ENCODE measurements around the gene CFAP46.
"Not testable (repeated sequence)": the region's sequence is repeated elsewhere in the genome, so short reads cannot be mapped to it uniquely, and the experiment has no call there.

The CFAP46 gene

DNA sequence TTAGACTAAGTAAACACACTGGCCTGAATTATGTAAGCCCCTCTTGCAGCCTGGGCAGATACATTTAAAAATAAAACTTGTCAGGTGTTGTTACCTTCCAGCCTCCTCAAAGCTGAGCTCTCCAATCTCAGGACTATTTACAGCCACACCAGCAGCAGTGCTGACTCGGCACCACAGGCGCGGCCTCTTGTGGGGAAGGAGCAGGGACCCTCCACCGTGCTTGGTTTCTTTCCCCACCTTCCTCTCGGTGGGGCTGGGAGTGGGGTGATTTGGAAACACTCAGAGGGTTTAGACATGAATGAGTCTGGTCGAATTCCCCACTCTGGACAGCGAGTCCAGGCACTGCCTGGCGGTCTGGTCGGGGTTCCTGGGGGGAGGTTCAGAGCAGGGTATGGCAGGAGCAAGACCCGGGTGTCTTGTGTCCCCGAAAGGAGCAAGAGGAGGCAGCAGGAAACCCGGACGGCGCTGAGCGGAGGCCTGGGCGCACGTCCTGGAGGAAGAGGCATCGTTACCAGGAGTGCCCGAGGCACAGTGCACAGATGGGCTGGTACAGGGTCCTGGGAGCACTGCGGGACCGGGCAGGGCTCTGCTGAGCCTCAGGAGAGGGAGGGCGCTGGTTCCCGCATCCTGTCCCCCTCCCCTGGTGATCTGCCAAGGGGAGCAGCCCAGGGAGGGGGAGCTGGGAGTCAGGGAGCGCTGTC is 29.2 kb upstream of the CFAP46 start:
- ChIA-PET POLR2A (no interaction called here), CTCF (no interaction called here)
- no peak for DNase-seq (ENCODE audit: extremely low spot score)
- no peak for TF ChIP-seq FOXK2 (IDR thresholded peaks at IDR 0.05)
- TF ChIP-seq ZNF384 (IDR thresholded peaks at IDR 0.05), result no peak
- TF ChIP-seq CTBP1 (IDR thresholded peaks at IDR 0.05; ENCODE audit: borderline replicate concordance), result no peak
- no peak for TF ChIP-seq HDGF (IDR thresholded peaks at IDR 0.05; ENCODE audit: borderline replicate concordance)
- no peak for TF ChIP-seq FOXM1 (IDR thresholded peaks at IDR 0.05; ENCODE audit: borderline replicate concordance)
- no peak for TF ChIP-seq ARNT (IDR thresholded peaks at IDR 0.05)
- TF ChIP-seq, protein P1, sequence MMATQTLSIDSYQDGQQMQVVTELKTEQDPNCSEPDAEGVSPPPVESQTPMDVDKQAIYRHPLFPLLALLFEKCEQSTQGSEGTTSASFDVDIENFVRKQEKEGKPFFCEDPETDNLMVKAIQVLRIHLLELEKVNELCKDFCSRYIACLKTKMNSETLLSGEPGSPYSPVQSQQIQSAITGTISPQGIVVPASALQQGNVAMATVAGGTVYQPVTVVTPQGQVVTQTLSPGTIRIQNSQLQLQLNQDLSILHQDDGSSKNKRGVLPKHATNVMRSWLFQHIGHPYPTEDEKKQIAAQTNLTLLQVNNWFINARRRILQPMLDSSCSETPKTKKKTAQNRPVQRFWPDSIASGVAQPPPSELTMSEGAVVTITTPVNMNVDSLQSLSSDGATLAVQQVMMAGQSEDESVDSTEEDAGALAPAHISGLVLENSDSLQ (IDR thresholded peaks at IDR 0.05), result no peak
- TF ChIP-seq LEF1 (IDR thresholded peaks at IDR 0.05; ENCODE audit: borderline replicate concordance), result no peak
- no peak for TF ChIP-seq BHLHE40 (IDR thresholded peaks at IDR 0.05; ENCODE audit: borderline replicate concordance)
- no peak for TF ChIP-seq SUZ12 (IDR thresholded peaks at IDR 0.05)
- TF ChIP-seq FOXA1 (IDR thresholded peaks at IDR 0.05), result no peak
- TF ChIP-seq ELF4 (IDR thresholded peaks at IDR 0.05), result no peak
- TF ChIP-seq TARDBP (IDR thresholded peaks at IDR 0.05), result no peak
- TF ChIP-seq L3MBTL2 (conservative IDR thresholded peaks at IDR 0.05), result no peak

GRCh38 chr10:132970641-132971438 is 28.5 kb upstream of the CFAP46 start:
- ChIA-PET CTCF (no interaction called here), POLR2A (no interaction called here)
- no peak for DNase-seq (ENCODE audit: extremely low spot score)
- TF ChIP-seq CTBP1 (IDR thresholded peaks at IDR 0.05; ENCODE audit: borderline replicate concordance), result no peak
- no peak for TF ChIP-seq L3MBTL2 (conservative IDR thresholded peaks at IDR 0.05)
- TF ChIP-seq FOXM1 (IDR thresholded peaks at IDR 0.05; ENCODE audit: borderline replicate concordance), result no peak
- no peak for TF ChIP-seq HDGF (IDR thresholded peaks at IDR 0.05; ENCODE audit: borderline replicate concordance)
- TF ChIP-seq ELF4 (IDR thresholded peaks at IDR 0.05), result no peak
- TF ChIP-seq, protein P1 (IDR thresholded peaks at IDR 0.05), result no peak
- no peak for TF ChIP-seq ZNF384 (IDR thresholded peaks at IDR 0.05)
- no peak for TF ChIP-seq LEF1 (IDR thresholded peaks at IDR 0.05; ENCODE audit: borderline replicate concordance)
- no peak for TF ChIP-seq SUZ12 (IDR thresholded peaks at IDR 0.05)
- no peak for TF ChIP-seq BHLHE40 (IDR thresholded peaks at IDR 0.05; ENCODE audit: borderline replicate concordance)
- TF ChIP-seq TARDBP (IDR thresholded peaks at IDR 0.05), result no peak
- TF ChIP-seq FOXK2 (IDR thresholded peaks at IDR 0.05), result no peak
- no peak for TF ChIP-seq FOXA1 (IDR thresholded peaks at IDR 0.05)
- no peak for TF ChIP-seq SP1 (IDR thresholded peaks at IDR 0.05)

DNA sequence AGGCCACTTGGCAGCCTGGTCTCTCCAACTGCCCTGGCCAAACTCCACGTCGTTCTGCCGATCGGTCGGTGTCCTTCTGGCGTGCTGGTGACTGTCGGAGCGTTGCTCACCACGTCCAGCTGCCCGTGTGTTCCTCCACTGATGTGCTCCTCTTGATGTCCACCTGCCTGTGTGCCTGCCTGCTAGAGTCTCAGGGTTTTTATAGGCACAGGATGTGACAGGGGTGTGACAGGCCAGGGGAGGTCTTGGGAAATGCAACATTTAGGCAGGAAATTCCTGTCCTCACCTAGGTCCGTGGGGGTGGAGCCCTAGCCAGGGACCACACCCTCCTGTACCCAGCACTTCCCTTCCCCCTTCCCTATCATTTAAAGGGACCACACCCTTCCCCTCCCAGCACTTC is 25.2 kb upstream of the CFAP46 start:
- CTCF ChIA-PET, result no interaction called here
- TF ChIP-seq ZNF384 (IDR thresholded peaks at IDR 0.05) (no peak), NFRKB (IDR thresholded peaks at IDR 0.05) (no peak), HDGF (IDR thresholded peaks at IDR 0.05; ENCODE audit: borderline replicate concordance) (no peak), BHLHE40 (IDR thresholded peaks at IDR 0.05; ENCODE audit: borderline replicate concordance) (no peak), SUZ12 (IDR thresholded peaks at IDR 0.05) (no peak), FOXA1 (IDR thresholded peaks at IDR 0.05) (no peak), L3MBTL2 (conservative IDR thresholded peaks at IDR 0.05) (no peak), ELF4 (IDR thresholded peaks at IDR 0.05) (no peak), LEF1 (IDR thresholded peaks at IDR 0.05; ENCODE audit: borderline replicate concordance) (no peak), ARNT (IDR thresholded peaks at IDR 0.05) (no peak), TARDBP (IDR thresholded peaks at IDR 0.05) (no peak)
- TF ChIP-seq, protein P1 (IDR thresholded peaks at IDR 0.05), result no peak
- POLR2A ChIA-PET, result no interaction called here
- DNase-seq (ENCODE audit: extremely low spot score), result no peak

GRCh38 chr10:132965411-132966057 is 23.2 kb upstream of the CFAP46 start:
- TF ChIP-seq L3MBTL2 (conservative IDR thresholded peaks at IDR 0.05), result peak; percentile 100
- peak; percentile 78 for TF ChIP-seq CTBP1 (IDR thresholded peaks at IDR 0.05; ENCODE audit: borderline replicate concordance)
- TF ChIP-seq SP1 (IDR thresholded peaks at IDR 0.05), result no peak
- ChIA-PET POLR2A (no interaction called here), CTCF (no interaction called here)
- peak; percentile 74 for DNase-seq (ENCODE audit: extremely low spot score)

GRCh38 chr10:132964707-132965410 is 22.5 kb upstream of the CFAP46 start:
- DNase-seq (ENCODE audit: extremely low spot score), result peak; percentile 48
- CTCF ChIA-PET, POLR2A ChIA-PET: not testable (repeated sequence)

More at GRCh38 chr10:132964707-132965410, 22.5 kb upstream of the CFAP46 start:
- TF ChIP-seq L3MBTL2 (conservative IDR thresholded peaks at IDR 0.05) (peak; percentile 66), CTBP1 (IDR thresholded peaks at IDR 0.05; ENCODE audit: borderline replicate concordance) (peak; percentile 90), TARDBP (IDR thresholded peaks at IDR 0.05) (peak; percentile 68; the same call in 1 of the 2 replicates)
